H54 (cell line): ENCODE data around the gene TMEM161A.
"Not testable (repeated sequence)": the region's sequence is repeated elsewhere in the genome, so short reads cannot be mapped to it uniquely, and the experiment has no call there.

Experiments used
- DNase-seq: peaks from one replicate; pipeline ENCODE4 v3.0.0; 2011; ENCODE audit warnings: low spot score, mixed read lengths; ENCODE audit not compliant: insufficient read length
- FAIRE-seq: peaks from 3 replicates; lab custom pipeline; 2011; peaks lifted over from hg19 to GRCh38; lab: Jason Lieb, UNC
- POLR2A ChIP-seq: IDR thresholded peaks from 2 replicates; pipeline ENCODE4 v1.6.1; 2011; ENCODE audit warnings: low read depth, mild to moderate bottlenecking, low read length

TMEM161A gene

GRCh38 chr19:19147344-19147743 lies 9.1 kb upstream of the TMEM161A start:
- DNase-seq = no peak
- no peak for TF ChIP-seq POLR2A
- no peak for FAIRE-seq

GRCh38 chr19:19146865-19147264 lies 8.6 kb upstream of the TMEM161A start:
- DNase-seq (no peak), FAIRE-seq (no peak)
- TF ChIP-seq POLR2A = no peak

- DNase-seq (peak; percentile 70), FAIRE-seq (no peak)
- TF ChIP-seq POLR2A = no peak
Measured at GRCh38 chr19:19145684-19146608, 7.7 kb upstream of the TMEM161A start.

DNA sequence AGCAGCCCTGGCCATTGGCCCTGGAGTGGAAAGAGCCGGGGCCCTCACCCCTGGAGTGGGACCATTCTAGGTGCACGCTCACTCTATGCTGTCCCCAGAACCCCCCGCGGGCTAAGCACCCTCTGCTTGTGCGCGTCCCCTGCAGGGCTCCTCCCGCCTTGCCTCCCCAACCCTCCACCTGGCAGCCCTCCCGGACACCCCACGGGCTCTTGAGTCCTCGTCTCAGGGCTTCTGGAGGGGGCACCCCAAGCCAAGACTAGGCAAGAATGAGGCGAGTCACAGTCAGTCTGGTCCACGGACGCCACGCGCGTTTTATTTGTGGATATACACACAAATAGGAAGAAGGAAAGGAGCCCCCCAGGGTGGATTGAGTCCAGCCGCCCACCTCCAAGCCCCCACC lies 7.0 kb upstream of the TMEM161A start:
- no peak for TF ChIP-seq POLR2A
- no peak for DNase-seq
- no peak for FAIRE-seq

- DNase-seq = no peak
- no peak for FAIRE-seq
- no peak for TF ChIP-seq POLR2A
Measured at GRCh38 chr19:19142347-19142746, 4.1 kb upstream of the TMEM161A start.

- FAIRE-seq (no peak), DNase-seq (no peak)
- TF ChIP-seq POLR2A = no peak
Measured at GRCh38 chr19:19140476-19140875, 2.2 kb upstream of the TMEM161A start.

DNA sequence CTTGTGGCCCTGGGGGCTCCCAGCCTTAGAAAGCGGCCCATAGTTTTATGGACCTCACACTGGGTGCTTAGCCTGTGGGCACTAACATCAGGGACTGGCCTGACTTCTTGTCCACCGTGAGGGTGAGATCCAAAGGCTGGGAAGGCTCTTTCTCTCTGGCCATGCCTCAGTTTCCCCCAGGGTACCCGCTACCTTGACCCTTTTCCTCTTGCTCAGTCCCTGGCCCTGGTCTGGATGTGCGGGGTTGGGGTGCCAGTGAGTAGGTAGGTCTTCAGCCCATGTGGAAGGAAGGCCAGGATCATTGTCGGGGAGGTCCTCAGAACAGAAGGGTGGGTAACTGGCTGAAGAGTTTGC lies 1.6 kb upstream of the TMEM161A start:
- no peak for TF ChIP-seq POLR2A
- FAIRE-seq = no peak
- DNase-seq = no peak

GRCh38 chr19:19137556-19138108 lies 646 bp downstream of the TMEM161A start:
- no peak for TF ChIP-seq POLR2A
- DNase-seq (no peak), FAIRE-seq (no peak)

- FAIRE-seq, DNase-seq: not testable (repeated sequence)
Measured at GRCh38 chr19:19135713-19136112, 2.6 kb downstream of the TMEM161A start.

GRCh38 chr19:19134687-19135158 lies 3.6 kb downstream of the TMEM161A start:
- no peak for DNase-seq
- no peak for FAIRE-seq
- no peak for TF ChIP-seq POLR2A

- no peak for DNase-seq
- no peak for FAIRE-seq
- TF ChIP-seq POLR2A = no peak
Measured at GRCh38 chr19:19133985-19134384, 4.3 kb downstream of the TMEM161A start.

- DNase-seq (no peak), FAIRE-seq (no peak)
- TF ChIP-seq POLR2A = no peak
Measured at GRCh38 chr19:19132912-19133311, 5.4 kb downstream of the TMEM161A start.

GRCh38 chr19:19131989-19132388 lies 6.3 kb downstream of the TMEM161A start:
- DNase-seq (no peak), FAIRE-seq (no peak)
- no peak for TF ChIP-seq POLR2A

DNA sequence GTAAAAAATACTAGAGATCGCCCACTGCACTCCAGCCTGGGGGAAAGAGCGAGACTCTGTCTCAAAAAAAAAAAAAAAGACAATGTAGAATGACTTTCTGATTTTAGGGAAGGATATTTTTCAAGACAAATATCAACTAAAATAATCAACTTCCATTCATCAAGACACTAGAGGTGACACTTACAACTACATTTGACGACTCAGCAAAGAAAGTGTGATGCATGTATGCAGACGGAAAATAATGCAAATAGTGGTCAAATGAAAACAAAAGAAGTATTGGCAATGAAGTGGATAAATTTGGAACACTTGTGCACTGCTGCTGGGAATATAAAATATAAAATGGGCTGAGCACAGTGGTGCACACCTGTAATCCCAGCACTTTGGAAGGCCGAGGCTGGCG lies 12.2 kb downstream of the TMEM161A start:
- DNase-seq (no peak), FAIRE-seq (no peak)
- TF ChIP-seq POLR2A = no peak

GRCh38 chr19:19123386-19123785 lies 14.9 kb downstream of the TMEM161A start:
- FAIRE-seq (no peak), DNase-seq (no peak)
- TF ChIP-seq POLR2A = no peak

DNA sequence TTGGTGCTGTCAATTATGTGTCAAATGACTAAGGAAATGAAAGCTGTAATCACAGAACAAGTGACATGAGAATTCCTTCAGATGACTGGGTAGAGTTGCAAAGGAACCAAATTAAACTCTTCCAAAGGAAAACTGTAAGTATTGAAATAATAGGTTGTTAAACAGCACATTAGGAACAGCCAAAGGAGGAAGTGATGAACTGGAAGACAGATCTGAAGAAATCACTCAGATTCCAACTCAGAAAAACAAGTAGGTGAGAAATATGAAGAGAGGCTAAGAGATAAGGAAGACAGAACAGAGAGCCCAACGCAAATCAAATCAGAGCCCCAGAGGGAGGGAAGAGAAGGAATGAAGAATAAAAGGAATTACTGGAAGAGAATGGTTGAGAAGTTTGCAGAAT lies 15.4 kb downstream of the TMEM161A start:
- FAIRE-seq (no peak), DNase-seq (no peak)
- no peak for TF ChIP-seq POLR2A
